Fibroblast of lung (primary cell): ENCODE results near the gene NHLRC2. TPM values are rescaled to one million over a fixed set of nuclear protein-coding genes. Genes with fewer than 3 reads are reported as not detected.

ENCODE experiments used
- DNase-seq, 2 donors: peaks; one replicate each; pipeline versions ENCODE4 v3.0.0 to v3.0.0-alpha.2; 2010; ENCODE audit warnings: low read depth in 2 of 2
- H2AFZ ChIP-seq: 2 replicates; pipeline ENCODE4 v1.5.1; 2012; ENCODE audit warnings: low read length, control low read depth, inconsistent platforms
- H3K27ac ChIP-seq: 2 replicates; pipeline ENCODE4 v1.5.1; 2011; ENCODE audit warnings: low read length, control low read depth; ENCODE audit not compliant: insufficient read depth
- H3K27me3 ChIP-seq: 2 replicates; pipeline ENCODE4 v1.5.1; 2011; ENCODE audit warnings: mild to moderate bottlenecking, low read length; ENCODE audit not compliant: control insufficient read depth, insufficient read depth
- H3K36me3 ChIP-seq: 2 replicates; pipeline ENCODE4 v1.5.1; 2011; ENCODE audit warnings: low read length; ENCODE audit not compliant: control insufficient read depth, insufficient read depth
- H3K4me1 ChIP-seq: 2 replicates; pipeline ENCODE4 v1.5.1; 2011; ENCODE audit warnings: low read length; ENCODE audit not compliant: control insufficient read depth, insufficient read depth; ENCODE audit errors: extremely low read depth
- H3K4me2 ChIP-seq: 2 replicates; pipeline ENCODE4 v1.5.1; 2011; ENCODE audit warnings: low read length, control low read depth; ENCODE audit not compliant: insufficient read depth; ENCODE audit errors: extremely low read depth
- H3K4me3 ChIP-seq, 4 experiments: fragments of 200-600 bp in 1 of 4; sonication (generic) in 1 of 4; replicated peaks in 1 of 4; 2 replicates each; pipeline ENCODE4 v1.5.1; 2011 to 2016; ENCODE audit warnings: low read length in 4 of 4, low read depth in 3 of 4, mild to moderate bottlenecking in 3 of 4, control low read depth in 2 of 4, inconsistent platforms in 1 of 4, mixed read lengths in 1 of 4; ENCODE audit not compliant: insufficient read depth in 1 of 4; ENCODE audit errors: control extremely low read depth in 1 of 4
- H3K79me2 ChIP-seq: 2 replicates; pipeline ENCODE4 v1.5.1; 2012; ENCODE audit warnings: mild to moderate bottlenecking, low read length, inconsistent platforms; ENCODE audit not compliant: control insufficient read depth, insufficient read depth
- H3K9ac ChIP-seq: 2 replicates; pipeline ENCODE4 v1.5.1; 2011; ENCODE audit warnings: mild to moderate bottlenecking, low read length, control low read depth; ENCODE audit not compliant: insufficient read depth
- H3K9me3 ChIP-seq: 2 replicates; pipeline ENCODE4 v1.5.1; 2012; ENCODE audit warnings: low read depth, low read length; ENCODE audit not compliant: control insufficient read depth, insufficient read depth
- H4K20me1 ChIP-seq: 2 replicates; pipeline ENCODE4 v1.5.1; 2011; ENCODE audit warnings: low read length; ENCODE audit not compliant: control insufficient read depth, insufficient read depth; ENCODE audit errors: extremely low read depth
- EZH2 ChIP-seq: IDR thresholded peaks from 2 replicates; pipeline ENCODE4 v1.5.1; 2012; ENCODE audit warnings: low read length, control low read depth, mild to moderate bottlenecking; ENCODE audit errors: missing control alignments
- polyA plus RNA-seq, 2 donors: library from polyadenylated mRNA; depleted of rRNA in 1 of 2; stranded (reverse) in 1 of 2; unstranded in 1 of 2; fragments of >200 nt; gene quantifications; 2 replicates each; pipeline ENCODE4 v1.2.1, GENCODE V29; 2011 to 2012; ENCODE audit warnings: missing spikeins in 1 of 2
- total RNA-seq: library from RNA; depleted of rRNA; stranded (reverse); fragments of >200 nt; gene quantifications from 2 replicates; pipeline ENCODE4 v1.2.1, GENCODE V29; 2014
- TF ChIP-seq, protein P1 (sequence below), 2 donors: IDR thresholded peaks in 1 of 2; conservative IDR thresholded peaks in 1 of 2; 1 replicate in 1 of 2; 2 replicates in 1 of 2; pipeline ENCODE4 v1.5.1; 2011 to 2012; ENCODE audit warnings: low read length in 2 of 2, control low read depth in 1 of 2, inconsistent platforms in 1 of 2, low read depth in 1 of 2, mild to moderate bottlenecking in 1 of 2

NHLRC2 gene
- total and polyA plus RNA-seq, 2 donors (not counting 1 experiment from before 2014, with no cell fraction given) = 10.1 to 11.9 TPM

DNA sequence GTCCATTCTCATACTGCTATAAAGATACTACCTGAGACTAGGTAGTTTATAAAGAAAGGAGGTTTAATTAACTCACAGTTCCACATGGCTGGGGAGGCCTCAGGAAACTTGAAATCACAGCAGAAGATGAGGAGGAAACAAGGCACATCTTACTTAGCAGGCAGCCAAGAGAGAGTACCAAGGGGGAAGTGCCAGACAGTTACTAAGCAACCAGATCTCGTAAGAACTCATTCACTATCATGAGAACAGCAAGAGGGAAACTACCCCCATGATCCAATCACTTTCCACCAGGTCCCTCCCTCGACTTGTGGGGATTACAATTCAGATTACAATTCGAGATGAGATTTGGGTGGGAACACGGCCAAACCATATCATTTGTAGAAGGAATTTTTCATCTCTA is 36.3 kb downstream of the NHLRC2 start:
- Histone ChIP-seq H3K9ac (no peak overlapping the region), H3K4me3 (no peak overlapping the region), H3K9me3 (no peaks in the 10 kb centered on the region), H2AFZ (no peak overlapping the region), H4K20me1 (no peaks in the 10 kb centered on the region), H3K27me3 (no peaks in the 10 kb centered on the region), H3K4me2 (no peak overlapping the region), H3K79me2 (no peaks in the 10 kb centered on the region), H3K36me3 (no peaks in the 10 kb centered on the region), H3K4me1 (no peaks in the 10 kb centered on the region), H3K27ac (no peak overlapping the region)
- no peak for DNase-seq
- no peak for TF ChIP-seq EZH2
- TF ChIP-seq, protein P1, sequence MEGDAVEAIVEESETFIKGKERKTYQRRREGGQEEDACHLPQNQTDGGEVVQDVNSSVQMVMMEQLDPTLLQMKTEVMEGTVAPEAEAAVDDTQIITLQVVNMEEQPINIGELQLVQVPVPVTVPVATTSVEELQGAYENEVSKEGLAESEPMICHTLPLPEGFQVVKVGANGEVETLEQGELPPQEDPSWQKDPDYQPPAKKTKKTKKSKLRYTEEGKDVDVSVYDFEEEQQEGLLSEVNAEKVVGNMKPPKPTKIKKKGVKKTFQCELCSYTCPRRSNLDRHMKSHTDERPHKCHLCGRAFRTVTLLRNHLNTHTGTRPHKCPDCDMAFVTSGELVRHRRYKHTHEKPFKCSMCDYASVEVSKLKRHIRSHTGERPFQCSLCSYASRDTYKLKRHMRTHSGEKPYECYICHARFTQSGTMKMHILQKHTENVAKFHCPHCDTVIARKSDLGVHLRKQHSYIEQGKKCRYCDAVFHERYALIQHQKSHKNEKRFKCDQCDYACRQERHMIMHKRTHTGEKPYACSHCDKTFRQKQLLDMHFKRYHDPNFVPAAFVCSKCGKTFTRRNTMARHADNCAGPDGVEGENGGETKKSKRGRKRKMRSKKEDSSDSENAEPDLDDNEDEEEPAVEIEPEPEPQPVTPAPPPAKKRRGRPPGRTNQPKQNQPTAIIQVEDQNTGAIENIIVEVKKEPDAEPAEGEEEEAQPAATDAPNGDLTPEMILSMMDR (conservative IDR thresholded peaks at IDR 0.05 in 1 of 2, IDR thresholded peaks at IDR 0.05 in 1 of 2; ENCODE audit: low read depth in 1 of 2, low read length in 2 of 2) = no peak

DNA sequence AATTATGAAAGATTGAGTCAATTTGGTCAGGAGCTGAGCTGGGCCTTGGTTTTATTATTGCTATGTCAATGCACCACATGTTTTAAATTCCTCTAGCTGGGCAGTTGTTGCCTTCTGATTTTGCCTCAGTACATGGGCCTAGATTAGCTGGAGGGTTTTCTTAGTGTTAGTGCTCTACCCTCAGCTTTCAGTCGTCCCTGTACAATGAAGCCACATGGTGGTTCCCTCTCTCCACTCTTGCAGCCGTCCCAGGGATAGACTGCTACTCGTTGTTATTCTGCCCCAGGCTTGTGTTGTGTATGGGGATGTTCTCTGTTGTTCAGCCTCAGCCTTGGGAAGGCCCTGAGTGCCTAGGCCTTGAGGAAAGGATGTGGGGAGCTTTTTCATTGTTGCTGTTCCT is 37.0 kb downstream of the NHLRC2 start:
- H2AFZ ChIP-seq = no peak overlapping the region
- no peaks in the 10 kb centered on the region for H3K9me3 ChIP-seq
- H3K4me3 ChIP-seq = no peak overlapping the region
- no peaks in the 10 kb centered on the region for H4K20me1 ChIP-seq
- no peaks in the 10 kb centered on the region for H3K4me1 ChIP-seq
- H3K36me3 ChIP-seq = no peaks in the 10 kb centered on the region
- DNase-seq = no peak
- H3K9ac ChIP-seq = no peak overlapping the region
- no peak overlapping the region for H3K4me2 ChIP-seq
- H3K79me2 ChIP-seq = no peaks in the 10 kb centered on the region
- no peak for TF ChIP-seq EZH2
- TF ChIP-seq, protein P1 (conservative IDR thresholded peaks at IDR 0.05 in 1 of 2, IDR thresholded peaks at IDR 0.05 in 1 of 2; ENCODE audit: low read depth in 1 of 2, low read length in 2 of 2) = no peak
- no peak overlapping the region for H3K27ac ChIP-seq
- no peaks in the 10 kb centered on the region for H3K27me3 ChIP-seq

DNA sequence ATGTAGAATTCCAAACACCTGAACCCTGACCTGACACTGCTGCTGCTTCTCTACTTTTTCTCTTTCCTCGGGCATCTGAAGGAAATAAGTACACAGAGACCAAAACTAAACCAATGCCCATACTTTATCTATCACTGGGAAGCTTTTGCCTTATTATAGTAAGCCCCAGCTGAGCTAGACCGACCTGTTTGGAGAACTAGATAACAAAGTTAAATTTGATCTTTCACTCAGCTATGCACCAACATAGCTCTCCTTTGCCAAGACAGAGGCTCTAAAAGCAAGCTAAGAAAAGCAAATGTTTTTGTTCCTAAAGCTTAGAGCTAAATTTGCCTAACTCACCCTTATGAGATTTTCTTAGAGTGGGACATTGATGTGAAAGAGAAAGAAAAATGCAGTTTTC is 39.1 kb downstream of the NHLRC2 start:
- no peak for DNase-seq
- H3K4me1 ChIP-seq = no peaks in the 10 kb centered on the region
- TF ChIP-seq EZH2 = no peak
- TF ChIP-seq, protein P1 (conservative IDR thresholded peaks at IDR 0.05 in 1 of 2, IDR thresholded peaks at IDR 0.05 in 1 of 2; ENCODE audit: low read depth in 1 of 2, low read length in 2 of 2) = no peak

More for the DNA sequence above, 39.1 kb downstream of the NHLRC2 start:
- Histone ChIP-seq H3K9me3 (no peaks in the 10 kb centered on the region), H3K9ac (no peak overlapping the region), H3K36me3 (no peaks in the 10 kb centered on the region), H3K27me3 (no peaks in the 10 kb centered on the region), H3K27ac (no peak overlapping the region), H2AFZ (no peak overlapping the region), H3K4me3 (no peak overlapping the region), H4K20me1 (no peaks in the 10 kb centered on the region), H3K79me2 (no peaks in the 10 kb centered on the region), H3K4me2 (no peak overlapping the region)
